AG09309 (cell line): Measurements from ENCODE around the gene DENND4A.
"Not testable (repeated sequence)": the region's sequence is repeated elsewhere in the genome, so short reads cannot be mapped to it uniquely, and the experiment has no call there.

ENCODE experiments used
- DNase-seq: peaks from one replicate; pipeline ENCODE4 v3.0.0-alpha.2; 2010; ENCODE audit warnings: low read depth
- H3K4me3 ChIP-seq: 2 replicates; pipeline ENCODE4 v1.5.1; 2011; ENCODE audit warnings: mild to moderate bottlenecking, low read depth, low read length, moderate library complexity; ENCODE audit not compliant: control insufficient read depth
- TF ChIP-seq, protein P1 (sequence below): IDR thresholded peaks from 2 replicates; pipeline ENCODE4 v1.5.1; 2011; ENCODE audit warnings: mild to moderate bottlenecking, low read depth, low read length, inconsistent platforms; ENCODE audit not compliant: insufficient read depth, control insufficient read depth; ENCODE audit errors: missing control alignments

The DENND4A gene

GRCh38 chr15:65787260-65787659 is 4.8 kb downstream of the DENND4A start:
- H3K4me3 ChIP-seq = no peak overlapping the region
- TF ChIP-seq, protein P1, sequence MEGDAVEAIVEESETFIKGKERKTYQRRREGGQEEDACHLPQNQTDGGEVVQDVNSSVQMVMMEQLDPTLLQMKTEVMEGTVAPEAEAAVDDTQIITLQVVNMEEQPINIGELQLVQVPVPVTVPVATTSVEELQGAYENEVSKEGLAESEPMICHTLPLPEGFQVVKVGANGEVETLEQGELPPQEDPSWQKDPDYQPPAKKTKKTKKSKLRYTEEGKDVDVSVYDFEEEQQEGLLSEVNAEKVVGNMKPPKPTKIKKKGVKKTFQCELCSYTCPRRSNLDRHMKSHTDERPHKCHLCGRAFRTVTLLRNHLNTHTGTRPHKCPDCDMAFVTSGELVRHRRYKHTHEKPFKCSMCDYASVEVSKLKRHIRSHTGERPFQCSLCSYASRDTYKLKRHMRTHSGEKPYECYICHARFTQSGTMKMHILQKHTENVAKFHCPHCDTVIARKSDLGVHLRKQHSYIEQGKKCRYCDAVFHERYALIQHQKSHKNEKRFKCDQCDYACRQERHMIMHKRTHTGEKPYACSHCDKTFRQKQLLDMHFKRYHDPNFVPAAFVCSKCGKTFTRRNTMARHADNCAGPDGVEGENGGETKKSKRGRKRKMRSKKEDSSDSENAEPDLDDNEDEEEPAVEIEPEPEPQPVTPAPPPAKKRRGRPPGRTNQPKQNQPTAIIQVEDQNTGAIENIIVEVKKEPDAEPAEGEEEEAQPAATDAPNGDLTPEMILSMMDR = no peak
- DNase-seq = no peak

GRCh38 chr15:65785151-65785550 is 6.9 kb downstream of the DENND4A start:
- no peak overlapping the region for H3K4me3 ChIP-seq
- DNase-seq = no peak
- TF ChIP-seq, protein P1 = no peak

DNA sequence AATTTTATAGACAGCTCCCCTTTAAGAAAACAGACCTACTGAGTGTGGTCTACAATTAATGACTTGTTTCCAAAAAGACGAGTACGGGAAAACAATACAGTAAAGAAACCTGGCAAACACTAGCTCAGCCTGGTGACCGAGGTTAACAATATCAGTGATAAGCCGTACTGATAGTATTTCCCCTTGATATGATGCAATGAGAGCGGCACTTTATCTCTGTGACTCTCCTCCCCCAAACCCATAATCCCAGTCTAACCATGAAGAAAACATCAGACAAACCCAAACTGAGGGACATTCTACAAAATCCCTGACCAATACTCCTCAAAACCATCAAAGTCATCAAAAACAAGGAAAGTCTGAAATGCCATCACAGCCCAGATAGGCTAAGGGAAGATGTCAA is 8.2 kb downstream of the DENND4A start:
- DNase-seq = no peak
- TF ChIP-seq, protein P1 = no peak
- no peak overlapping the region for H3K4me3 ChIP-seq

DNA sequence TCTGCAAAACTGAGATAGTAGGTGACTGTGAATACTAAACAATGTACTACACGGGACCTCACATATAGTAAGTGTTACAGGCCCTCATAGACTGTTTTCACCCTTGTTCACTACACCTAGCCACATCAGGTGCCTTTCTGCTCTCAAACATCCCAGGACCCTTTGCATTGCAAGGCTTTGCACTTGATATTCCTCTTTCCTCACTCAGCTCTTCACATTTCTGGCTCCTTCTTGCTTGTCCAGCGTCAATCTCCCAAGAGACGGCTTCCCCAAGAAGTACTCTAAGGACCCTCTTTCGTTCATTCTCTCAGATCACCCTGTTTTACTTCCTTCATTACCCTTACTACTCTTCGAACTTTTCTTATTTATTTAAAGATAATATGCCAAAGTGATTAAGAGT is 10.0 kb downstream of the DENND4A start:
- H3K4me3 ChIP-seq = no peak overlapping the region
- DNase-seq = no peak
- TF ChIP-seq, protein P1 = no peak

GRCh38 chr15:65778701-65779100 is 13.4 kb downstream of the DENND4A start:
- DNase-seq, H3K4me3 ChIP-seq: not testable (repeated sequence)

DNA sequence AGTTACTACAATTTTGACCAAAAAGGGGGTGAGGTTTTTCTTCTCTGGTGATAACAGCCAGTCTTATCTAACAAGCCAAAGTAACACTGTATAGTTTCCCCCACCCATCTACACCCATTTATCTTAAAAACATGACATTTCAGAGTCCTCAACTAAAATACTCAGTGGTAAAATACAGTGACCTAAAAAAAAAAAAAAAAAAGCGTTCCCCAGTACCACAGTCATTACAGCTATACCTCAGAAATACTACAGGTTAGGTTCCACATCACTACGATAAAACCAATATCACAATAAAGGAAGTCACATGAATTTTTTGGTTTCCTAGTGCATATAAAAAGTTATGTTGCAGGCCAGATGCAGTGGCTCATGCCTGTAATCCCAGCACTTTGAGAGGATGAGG is 13.8 kb downstream of the DENND4A start:
- TF ChIP-seq, protein P1 = no peak
- no peak for DNase-seq

GRCh38 chr15:65777843-65778242 is 14.2 kb downstream of the DENND4A start:
- DNase-seq = no peak
- H3K4me3 ChIP-seq = no peak overlapping the region
- TF ChIP-seq, protein P1 = no peak

More for the DNA sequence above, 13.8 kb downstream of the DENND4A start:
- H3K4me3 ChIP-seq = no peak overlapping the region
